ENCODE data around the gene MSH5. TPM values are rescaled to one million over a fixed set of nuclear protein-coding genes. Genes with fewer than 3 reads are reported as not detected.
A peak's percentile ranks its signal among the peaks of the same experiment; 100 is the strongest.

MSH5 gene
- total and polyA plus RNA-seq, 2 of the 13 experiments (the other 11 are each of a cell fraction or from before 2014, with no cell fraction given): 10.2 to 38.7 TPM

- Histone ChIP-seq H3K4me1 (ENCODE audit: insufficient read depth, low read length) (peaks cover 76% of the 10 kb centered on the region), H3K4me3 (replicated peaks in 1 of 3; ENCODE audit: insufficient read depth in 1 of 3, low read depth in 2 of 3, low read length in 3 of 3) (peak overlapping the region; percentile 71 to 92 (median 92)), H2AFZ (ENCODE audit: low read length) (no peak overlapping the region), H3K27me3 (ENCODE audit: control insufficient read depth in 1 of 2, insufficient read depth in 2 of 2, low read length in 2 of 2) (no peaks in the 10 kb centered on the region; a peak in 1 of 5 replicates), H4K20me1 (ENCODE audit: insufficient read depth, low read length) (peaks cover 33% of the 10 kb centered on the region; the same call in 1 of the 2 replicates), H3K27ac (ENCODE audit: extremely low read length, insufficient read depth, low read length) (peak overlapping the region; percentile 99), H3K36me3 (replicated peaks in 1 of 2; ENCODE audit: control insufficient read depth in 1 of 2, insufficient read depth in 2 of 2, low read length in 2 of 2) (peaks cover 18 to 42% of the 10 kb centered on the region in 2 experiments), H3K9ac (ENCODE audit: insufficient read depth, low read depth, low read length) (peak overlapping the region; percentile 98), H3K9me3 (ENCODE audit: low read length) (no peaks in the 10 kb centered on the region), H3K4me2 (ENCODE audit: low read depth, low read length) (peak overlapping the region; percentile 98), H3K79me2 (ENCODE audit: insufficient read depth, low read length) (peaks cover 41% of the 10 kb centered on the region)
- no TSS peak for BruUV-seq (replicated peaks)
- POLR2A ChIA-PET: interaction anchor here (1.0 to 11.3 kb wide), 17 partner anchors 10 to 129 kb away, joined by 3 to 279 read pairs (median 40); partner anchors contain the start of genes APOM, BAG6, C6orf47 and HSPA1B
- in situ Hi-C loops (cut with HindIII; ENCODE audit: extremely low pct_ligation_motif_present, low pct_unique_long_range_greater_than_20kb) (loop anchor here (5.0 kb wide), 1 partner anchor 33 kb away; no protein-coding TSS in a partner anchor), intact Hi-C loops (cut with micrococcal nuclease; ENCODE audit: unreplicated experiment) (no loop called here)
- FAIRE-seq: peak; percentile 39
- no peak for ATAC-seq
- DNase-seq (ENCODE audit: low spot score): no peak
- CTCF ChIA-PET (ENCODE audit: low intra/inter-chr PET ratio, low total read pairs): interaction anchor here (1.3 kb wide), 1 partner anchor 36 kb away, joined by 3 read pairs; no protein-coding TSS in a partner anchor
- 25% methylated on average over 2 of the region's 2 CpGs for WGBS (ENCODE audit: low lambda C conversion rate)
- TF ChIP-seq ZNF274 (CRISPR knock-in tag; IDR thresholded peaks at IDR 0.05): no peak
- TF ChIP-seq MAFK (conservative IDR thresholded peaks at IDR 0.05 in 1 of 2, IDR thresholded peaks at IDR 0.05 in 1 of 2; ENCODE audit: low read length in 2 of 2): peak in 1 of 2 experiments; percentile 57; a peak in 2 of 4 replicates
- peak; percentile 50; the same call in 1 of the 2 replicates for TF ChIP-seq ZNF34 (CRISPR knock-in tag; IDR thresholded peaks at IDR 0.05; ENCODE audit: borderline replicate concordance)
- 0 out of 2 replicates have a peak, but pooled peaks have one; percentile 21 for TF ChIP-seq ZNF563 (CRISPR knock-in tag; IDR thresholded peaks at IDR 0.05)
- no peak for TF ChIP-seq ZNF326 (CRISPR knock-in tag; IDR thresholded peaks at IDR 0.05; ENCODE audit: borderline replicate concordance)
- peak; percentile 85 for TF ChIP-seq HOXD1 (CRISPR knock-in tag; IDR thresholded peaks at IDR 0.05)
- no peak for TF ChIP-seq CHCHD3 (CRISPR knock-in tag; IDR thresholded peaks at IDR 0.05)
- TF ChIP-seq YEATS2 (CRISPR knock-in tag; IDR thresholded peaks at IDR 0.05; ENCODE audit: borderline replicate concordance): no peak
- TF ChIP-seq ZNF572 (CRISPR knock-in tag; IDR thresholded peaks at IDR 0.05): 0 out of 2 replicates have a peak, but pooled peaks have one; percentile 66
- TF ChIP-seq ZSCAN29 (CRISPR knock-in tag; conservative IDR thresholded peaks at IDR 0.05): 0 out of 2 replicates have a peak, but pooled peaks have one; percentile 20
- no peak; the same call in 1 of the 2 replicates for TF ChIP-seq ZNF580 (CRISPR knock-in tag; IDR thresholded peaks at IDR 0.05; ENCODE audit: borderline replicate concordance, low read depth)
- TF ChIP-seq CREB1 (IDR thresholded peaks at IDR 0.05): no peak
- TF ChIP-seq CREB1 (CRISPR knock-in tag; IDR thresholded peaks at IDR 0.05): no peak
- TF ChIP-seq, protein P1, sequence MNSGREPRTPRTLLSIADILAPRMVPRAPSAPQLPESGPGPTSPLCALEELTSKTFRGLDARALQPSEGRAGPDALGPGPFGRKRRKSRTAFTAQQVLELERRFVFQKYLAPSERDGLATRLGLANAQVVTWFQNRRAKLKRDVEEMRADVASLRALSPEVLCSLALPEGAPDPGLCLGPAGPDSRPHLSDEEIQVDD (CRISPR knock-in tag; IDR thresholded peaks at IDR 0.05; ENCODE audit: borderline replicate concordance): 0 out of 2 replicates have a peak, but pooled peaks have one; percentile 52
- TF ChIP-seq NFE2L2 (IDR thresholded peaks at IDR 0.05; ENCODE audit: low read length): peak; percentile 83
- TF ChIP-seq FOXP4 (CRISPR knock-in tag; IDR thresholded peaks at IDR 0.05): 0 out of 2 replicates have a peak, but pooled peaks have one; percentile 10
- peak; percentile 75; the same call in 1 of the 2 replicates for TF ChIP-seq NFE2 (CRISPR knock-in tag; IDR thresholded peaks at IDR 0.05)
- peak; percentile 5 to 11; a peak in 1 of 4 replicates for TF ChIP-seq NR2F1 (CRISPR knock-in tag; IDR thresholded peaks at IDR 0.05)
- no peak for TF ChIP-seq KDM3A (CRISPR knock-in tag; IDR thresholded peaks at IDR 0.05; ENCODE audit: low read depth)
- TF ChIP-seq SALL1 (CRISPR knock-in tag; IDR thresholded peaks at IDR 0.05): peak; percentile 39; the same call in 1 of the 2 replicates
- TF ChIP-seq ZNF879 (CRISPR knock-in tag; IDR thresholded peaks at IDR 0.05): peak; percentile 63; the same call in 1 of the 2 replicates
Observed at GRCh38 chr6:31734247-31734820, 5.5 kb upstream of the MSH5 start.

All from HepG2 (cell line).